ENCODE data around the gene DHRS1.

Gene DHRS1

GRCh38 chr14:24299255-24300191 lies at the start of gene DHRS1, which contains the start of gene NOP9:
Gene DHRS1, minus strand, starts transcription at chr14:24299780. Its CDS starts 674 bp downstream, at chr14:24299106.
Gene NOP9, plus strand, starts transcription at chr14:24299850. Its CDS starts 105 bp downstream, at chr14:24299955.
- TF ChIP-seq CTCF (IDR thresholded peaks at IDR 0.05; ENCODE audit: low read depth, low read length): no peak
- H3K4me3 ChIP-seq (ENCODE audit: low read depth, low read length): peak within 1 kb of the TSS; percentile 92
- DNase-seq (ENCODE audit: low read depth, low spot score): peak; percentile 89
- in situ Hi-C loops (cut with HindIII; ENCODE audit: low sequenced_read_pairs): no loop called here

- in situ Hi-C loops (cut with HindIII; ENCODE audit: low sequenced_read_pairs): no loop called here
- no peak for DNase-seq (ENCODE audit: low read depth, low spot score)
- no peak for TF ChIP-seq CTCF (IDR thresholded peaks at IDR 0.05; ENCODE audit: low read depth, low read length)
- no peak overlapping the region for H3K4me3 ChIP-seq (ENCODE audit: low read depth, low read length)
Measured at GRCh38 chr14:24348186-24348585, 48.6 kb upstream of the DHRS1 start.

- TF ChIP-seq CTCF (IDR thresholded peaks at IDR 0.05; ENCODE audit: low read depth, low read length): no peak
- H3K4me3 ChIP-seq (ENCODE audit: low read depth, low read length): no peak overlapping the region
- DNase-seq (ENCODE audit: low read depth, low spot score): no peak
- in situ Hi-C loops (cut with HindIII; ENCODE audit: low sequenced_read_pairs): no loop called here
Measured at GRCh38 chr14:24347134-24347533, 47.6 kb upstream of the DHRS1 start.

GRCh38 chr14:24343795-24344660 lies 44.4 kb upstream of the DHRS1 start:
- DNase-seq (ENCODE audit: low read depth, low spot score): no peak
- in situ Hi-C loops (cut with HindIII; ENCODE audit: low sequenced_read_pairs): no loop called here
- H3K4me3 ChIP-seq (ENCODE audit: low read depth, low read length): no peak overlapping the region
- no peak for TF ChIP-seq CTCF (IDR thresholded peaks at IDR 0.05; ENCODE audit: low read depth, low read length)

GRCh38 chr14:24342889-24343288 lies 43.3 kb upstream of the DHRS1 start:
- DNase-seq (ENCODE audit: low read depth, low spot score): no peak
- TF ChIP-seq CTCF (IDR thresholded peaks at IDR 0.05; ENCODE audit: low read depth, low read length): no peak
- H3K4me3 ChIP-seq (ENCODE audit: low read depth, low read length): no peak overlapping the region
- in situ Hi-C loops (cut with HindIII; ENCODE audit: low sequenced_read_pairs): no loop called here

GRCh38 chr14:24340606-24341005 lies 41.0 kb upstream of the DHRS1 start:
- no peak for DNase-seq (ENCODE audit: low read depth, low spot score)
- in situ Hi-C loops (cut with HindIII; ENCODE audit: low sequenced_read_pairs): no loop called here
- H3K4me3 ChIP-seq (ENCODE audit: low read depth, low read length): no peak overlapping the region
- no peak for TF ChIP-seq CTCF (IDR thresholded peaks at IDR 0.05; ENCODE audit: low read depth, low read length)
